GM19099 (cell line): Measurements from ENCODE around the gene JPT2.

Experiments used
- POLR2A ChIP-seq: IDR thresholded peaks from 3 replicates; pipeline ENCODE4 v1.6.1; 2011; ENCODE audit warnings: low read depth; ENCODE audit not compliant: insufficient read length; ENCODE audit errors: extremely low read depth

The JPT2 gene

GRCh38 chr16:1642753-1643152 lies 35.3 kb upstream of the JPT2 start:
- TF ChIP-seq POLR2A, result no peak

- no peak for TF ChIP-seq POLR2A
Measured at GRCh38 chr16:1643521-1643920, 34.6 kb upstream of the JPT2 start.

- no peak for TF ChIP-seq POLR2A
Measured at GRCh38 chr16:1645914-1646525, 32.1 kb upstream of the JPT2 start.

- TF ChIP-seq POLR2A, result no peak
Measured at GRCh38 chr16:1647856-1648255, 30.2 kb upstream of the JPT2 start.

GRCh38 chr16:1650131-1650530 lies 27.9 kb upstream of the JPT2 start:
- TF ChIP-seq POLR2A, result no peak

- no peak for TF ChIP-seq POLR2A
Measured at GRCh38 chr16:1651094-1651973, 26.7 kb upstream of the JPT2 start.

- no peak for TF ChIP-seq POLR2A
Measured at GRCh38 chr16:1651974-1652312, 26.1 kb upstream of the JPT2 start.

- TF ChIP-seq POLR2A, result no peak
Measured at GRCh38 chr16:1653023-1653422, 25.1 kb upstream of the JPT2 start.

GRCh38 chr16:1654505-1655268 lies 23.4 kb upstream of the JPT2 start:
- TF ChIP-seq POLR2A, result no peak

GRCh38 chr16:1655269-1655807 lies 22.7 kb upstream of the JPT2 start:
- no peak for TF ChIP-seq POLR2A

- TF ChIP-seq POLR2A, result no peak
Measured at GRCh38 chr16:1655909-1656807, 21.9 kb upstream of the JPT2 start.

- TF ChIP-seq POLR2A, result no peak
Measured at GRCh38 chr16:1656808-1657617, 21.1 kb upstream of the JPT2 start.

- no peak for TF ChIP-seq POLR2A
Measured at GRCh38 chr16:1657841-1658240, 20.2 kb upstream of the JPT2 start.

- no peak for TF ChIP-seq POLR2A
Measured at GRCh38 chr16:1659031-1659430, 19.0 kb upstream of the JPT2 start.
